ENCODE data around the gene PXK.

GRCh38 chr3:58433400-58434167 lies 100.9 kb downstream of the PXK start, which contains the start of gene PDHB:
- peak; percentile 82 for TF ChIP-seq POLR2A (IDR thresholded peaks at IDR 0.05; ENCODE audit: extremely low read depth, insufficient read length)
- no peak for TF ChIP-seq CTCF (IDR thresholded peaks at IDR 0.05; ENCODE audit: low read depth, low read length)
- TF ChIP-seq MAX (IDR thresholded peaks at IDR 0.05; ENCODE audit: low read depth, low read length): peak; percentile 97
